HG03442 (cell line): Measurements from ENCODE around the gene BAZ1A.

Source experiments
- ATAC-seq: cut with Tn5 transposase; IDR thresholded peaks from one replicate; pipeline ENCODE4 v1.9.1; 2021; ENCODE audit warnings: mild to moderate bottlenecking, moderate library complexity; ENCODE audit not compliant: unreplicated experiment

The BAZ1A gene

GRCh38 chr14:34875031-34875922 is at the start of gene BAZ1A:
Gene BAZ1A, minus strand, starts transcription at chr14:34875360. Its CDS starts 756 bp downstream, at chr14:34874604.
- ATAC-seq: peak; percentile 31

GRCh38 chr14:34920339-34920738 is 45.2 kb upstream of the BAZ1A start:
- ATAC-seq: no peak

- ATAC-seq: no peak
These were observed 38.5 kb upstream of the BAZ1A start for GRCh38 chr14:34913619-34914018.

GRCh38 chr14:34912966-34913365 is 37.8 kb upstream of the BAZ1A start:
- no peak for ATAC-seq

- ATAC-seq: no peak
These were observed 37.0 kb upstream of the BAZ1A start for GRCh38 chr14:34912182-34912581.

- no peak for ATAC-seq
These were observed 36.3 kb upstream of the BAZ1A start for GRCh38 chr14:34911209-34912150.

GRCh38 chr14:34906287-34906686 is 31.1 kb upstream of the BAZ1A start:
- no peak for ATAC-seq

GRCh38 chr14:34895277-34895676 is 20.1 kb upstream of the BAZ1A start:
- no peak for ATAC-seq

- ATAC-seq: no peak
These were observed 15.8 kb upstream of the BAZ1A start for GRCh38 chr14:34890937-34891336.

- no peak for ATAC-seq
These were observed 13.0 kb upstream of the BAZ1A start for GRCh38 chr14:34888186-34888585.

GRCh38 chr14:34883954-34884353 is 8.8 kb upstream of the BAZ1A start:
- ATAC-seq: no peak

GRCh38 chr14:34874386-34875030 is 652 bp downstream of the BAZ1A start:
- ATAC-seq: peak; percentile 23

- ATAC-seq: peak; percentile 53
These were observed 1.4 kb downstream of the BAZ1A start for GRCh38 chr14:34873589-34874385.

- peak; percentile 3 for ATAC-seq
These were observed 2.2 kb downstream of the BAZ1A start for GRCh38 chr14:34872822-34873588.

GRCh38 chr14:34867199-34867598 is 8.0 kb downstream of the BAZ1A start:
- no peak for ATAC-seq

- ATAC-seq: no peak
These were observed 9.1 kb downstream of the BAZ1A start for GRCh38 chr14:34865889-34866574.

GRCh38 chr14:34863844-34864243 is 11.3 kb downstream of the BAZ1A start:
- no peak for ATAC-seq

GRCh38 chr14:34858765-34859164 is 16.4 kb downstream of the BAZ1A start:
- no peak for ATAC-seq
